Measurements from ENCODE around the gene NBEA. TPM values are rescaled to one million over a fixed set of nuclear protein-coding genes. Genes with fewer than 3 reads are reported as not detected.

The NBEA gene
- total RNA-seq, 4 donors from 2014 or later, result 1.4 to 14.9 (median 4.1) TPM

GRCh38 chr13:35681685-35682084 lies 739.6 kb downstream of the NBEA start:
- TF ChIP-seq POLR2A (IDR thresholded peaks at IDR 0.05) (no peak), CTCF (IDR thresholded peaks at IDR 0.05) (no peak)
- no peaks in the 10 kb centered on the region for H3K4me1 ChIP-seq
- no peaks in the 10 kb centered on the region for H3K27me3 ChIP-seq
- H3K9me3 ChIP-seq, result peaks cover 0 to 4% (median 0%) of the 10 kb centered on the region in 4 donors
- no peak overlapping the region for H3K4me3 ChIP-seq
- H3K27ac ChIP-seq, result no peak overlapping the region
- H3K36me3 ChIP-seq, result no peaks in the 10 kb centered on the region
- DNase-seq, result no peak

GRCh38 chr13:35684432-35684831 lies 742.4 kb downstream of the NBEA start:
- Histone ChIP-seq H3K4me3 (no peak overlapping the region), H3K9me3 (no peaks in the 10 kb centered on the region), H3K36me3 (no peaks in the 10 kb centered on the region), H3K27me3 (no peaks in the 10 kb centered on the region), H3K27ac (no peak overlapping the region), H3K4me1 (no peaks in the 10 kb centered on the region)
- TF ChIP-seq CTCF (IDR thresholded peaks at IDR 0.05), result no peak
- no peak for TF ChIP-seq POLR2A (IDR thresholded peaks at IDR 0.05)
- DNase-seq, result no peak

GRCh38 chr13:35687336-35687735 lies 745.3 kb downstream of the NBEA start:
- TF ChIP-seq CTCF (IDR thresholded peaks at IDR 0.05) (no peak), POLR2A (IDR thresholded peaks at IDR 0.05) (no peak)
- no peaks in the 10 kb centered on the region for H3K27me3 ChIP-seq
- no peak for DNase-seq

GRCh38 chr13:35690581-35691207 lies 748.6 kb downstream of the NBEA start:
- no peak for TF ChIP-seq CTCF (IDR thresholded peaks at IDR 0.05)
- no peak for TF ChIP-seq POLR2A (IDR thresholded peaks at IDR 0.05)
- H3K4me3 ChIP-seq, result no peak overlapping the region
- DNase-seq, result no peak
- H3K27ac ChIP-seq, result no peak overlapping the region
- no peaks in the 10 kb centered on the region for H3K9me3 ChIP-seq
- H3K27me3 ChIP-seq, result no peaks in the 10 kb centered on the region
- H3K36me3 ChIP-seq, result no peaks in the 10 kb centered on the region
- no peaks in the 10 kb centered on the region for H3K4me1 ChIP-seq

More at GRCh38 chr13:35687336-35687735, 745.3 kb downstream of the NBEA start:
- Histone ChIP-seq H3K27ac (no peak overlapping the region), H3K4me1 (no peaks in the 10 kb centered on the region), H3K36me3 (no peaks in the 10 kb centered on the region), H3K9me3 (no peaks in the 10 kb centered on the region), H3K4me3 (no peak overlapping the region)

- no peaks in the 10 kb centered on the region for H3K9me3 ChIP-seq
- H3K27me3 ChIP-seq, result no peaks in the 10 kb centered on the region
- TF ChIP-seq POLR2A (IDR thresholded peaks at IDR 0.05), result no peak
- no peak for TF ChIP-seq CTCF (IDR thresholded peaks at IDR 0.05)
- no peak overlapping the region for H3K27ac ChIP-seq
- no peaks in the 10 kb centered on the region for H3K4me1 ChIP-seq
- no peak overlapping the region for H3K4me3 ChIP-seq
- DNase-seq, result no peak
- H3K36me3 ChIP-seq, result no peaks in the 10 kb centered on the region
These were observed 751.2 kb downstream of the NBEA start for GRCh38 chr13:35693134-35693784.
